Lower leg skin (tissue), 4 donors: ENCODE results near the gene ERVH48-1. TPM values are rescaled to one million over a fixed set of nuclear protein-coding genes. Genes with fewer than 3 reads are reported as not detected.
"Not testable (repeated sequence)": the region's sequence is repeated elsewhere in the genome, so short reads cannot be mapped to it uniquely, and the experiment has no call there.

ENCODE experiments used
- DNase-seq, 2 donors: peaks; one replicate each; pipeline ENCODE4 v3.0.0-alpha.2; 2019; ENCODE audit warnings: low spot score in 2 of 2
- H3K4me3 ChIP-seq: fragments of 200-600 bp; sonication (generic); 2 replicates; pipeline ENCODE4 v1.5.1; 2017; ENCODE audit warnings: mild to moderate bottlenecking, low read depth; ENCODE audit not compliant: poor library complexity, severe bottlenecking
- CTCF ChIP-seq, 3 donors: fragments of 450-650 bp; IDR thresholded peaks; one replicate each; pipeline ENCODE4 v1.5.1; 2016; ENCODE audit warnings: antibody characterized with exemption in 3 of 3, mild to moderate bottlenecking in 3 of 3, moderate library complexity in 2 of 3
- POLR2A ChIP-seq, 2 donors: fragments of 450-650 bp; IDR thresholded peaks; one replicate each; pipeline ENCODE4 v1.6.1; 2016 to 2017; ENCODE audit warnings: antibody characterized with exemption in 2 of 2, mild to moderate bottlenecking in 1 of 2, moderate library complexity in 1 of 2
- WGBS, 2 donors: methylation state at CpG; one replicate each; pipeline ENCODE4 v1.1.5; 2018; 5-methylcytosine and 5-hydroxymethylcytosine counted together
- intact Hi-C: fragments of 100-400 bp; cut with DNase I; formaldehyde crosslinking; loops from one replicate; pipeline ENCODE4 v1.15.0; 2023; ENCODE audit warnings: low total_unique reads
- total RNA-seq, 4 donors: library from RNA; depleted of rRNA; stranded (reverse); fragments of >200 nt; gene quantifications; one replicate each; pipeline ENCODE4 v1.1.0, GENCODE V29; 2016

ERVH48-1 gene
- total RNA-seq, 4 donors from 2014 or later = not detected

- no peak overlapping the region for H3K4me3 ChIP-seq
- no peak for DNase-seq
- no peak for TF ChIP-seq POLR2A (IDR thresholded peaks at IDR 0.05)
- no peak for TF ChIP-seq CTCF (IDR thresholded peaks at IDR 0.05)
- intact Hi-C loops = no loop called here
- WGBS, 2 donors = 91 to 100% methylated on average over 1 of the region's 1 CpG
These were observed 41.5 kb downstream of the ERVH48-1 start for GRCh38 chr21:42883921-42884320.

DNA sequence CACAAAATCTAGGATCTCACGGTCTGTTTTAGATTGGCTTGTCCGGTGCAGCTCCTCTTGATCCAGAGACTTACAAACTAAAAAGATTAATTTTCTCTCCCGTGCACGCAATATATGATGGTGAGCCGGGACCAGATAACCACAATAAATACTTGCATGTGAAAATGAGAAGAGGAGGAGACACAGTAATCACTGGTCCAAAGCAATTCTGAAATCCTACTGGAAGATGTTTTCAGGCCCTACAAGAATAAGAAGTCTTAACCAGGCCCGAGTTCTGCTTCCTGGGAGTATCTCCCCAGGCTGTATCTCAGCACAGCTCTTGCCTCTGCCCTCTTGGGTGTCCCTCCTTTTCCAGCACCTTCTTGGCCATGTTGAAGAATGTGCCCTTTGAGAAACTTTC lies 45.1 kb downstream of the ERVH48-1 start:
- DNase-seq = no peak
- no peak for TF ChIP-seq CTCF (IDR thresholded peaks at IDR 0.05)
- TF ChIP-seq POLR2A (IDR thresholded peaks at IDR 0.05) = no peak
- 96 to 98% methylated on average over 6 of the region's 6 CpGs for WGBS, 2 donors
- intact Hi-C loops = no loop called here
- no peak overlapping the region for H3K4me3 ChIP-seq

GRCh38 chr21:42878993-42879787 lies 46.2 kb downstream of the ERVH48-1 start, which contains the start of gene WDR4:
TSS of gene WDR4 (minus strand) at chr21:42879539. CDS start at chr21:42879495, 44 bp downstream.
- peak; percentile 97 to 100 for DNase-seq
- H3K4me3 ChIP-seq = peak within 1 kb of the TSS; percentile 85
- 0% methylated on average over 11 to 70 of the region's 80 CpGs for WGBS, 2 donors
- intact Hi-C loops = no loop called here
- TF ChIP-seq CTCF (IDR thresholded peaks at IDR 0.05) = peak in 1 of 3 donors; percentile 19
- no peak for TF ChIP-seq POLR2A (IDR thresholded peaks at IDR 0.05)

DNA sequence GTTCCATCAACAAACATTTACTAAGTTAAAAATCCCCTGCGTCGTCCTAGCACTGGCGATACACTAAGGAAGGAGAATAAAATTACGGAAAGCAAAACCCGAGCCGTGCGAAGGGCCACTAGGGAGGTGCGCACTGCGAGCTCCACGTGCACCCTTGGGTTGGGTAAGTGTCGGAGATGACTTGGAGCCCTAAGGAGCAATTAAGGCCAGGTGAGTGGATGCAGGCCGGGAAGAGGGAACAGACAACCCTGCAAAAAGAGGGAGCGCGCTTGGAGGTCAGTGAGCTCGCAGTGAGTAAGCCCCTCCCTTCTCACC lies 46.8 kb downstream of the ERVH48-1 start:
- DNase-seq = peak in 1 of 2 donors; percentile 25
- peak overlapping the region; percentile 85 for H3K4me3 ChIP-seq
- 0% methylated on average over 15 of the region's 15 CpGs for WGBS, 2 donors
- no peak for TF ChIP-seq POLR2A (IDR thresholded peaks at IDR 0.05)
- TF ChIP-seq CTCF (IDR thresholded peaks at IDR 0.05) = no peak
- intact Hi-C loops = no loop called here

GRCh38 chr21:42875811-42876210 lies 49.6 kb downstream of the ERVH48-1 start:
- H3K4me3 ChIP-seq, DNase-seq, intact Hi-C loops: not testable (repeated sequence)
- 97% methylated on average over 10 of the region's 10 CpGs for WGBS, 2 donors

GRCh38 chr21:42873096-42873495 lies 52.3 kb downstream of the ERVH48-1 start:
- no peak for DNase-seq
- intact Hi-C loops = no loop called here
- H3K4me3 ChIP-seq = no peak overlapping the region
- TF ChIP-seq POLR2A (IDR thresholded peaks at IDR 0.05) (no peak), CTCF (IDR thresholded peaks at IDR 0.05) (no peak)
- WGBS, 2 donors = 95 to 98% methylated on average over 7 of the region's 7 CpGs
